Vagina (tissue), 2 donors: ENCODE results near the gene GAST. TPM values are rescaled to one million over a fixed set of nuclear protein-coding genes. Genes with fewer than 3 reads are reported as not detected.

ENCODE experiments used
- DNase-seq, 2 donors: peaks; one replicate each; pipeline ENCODE4 v3.0.0-alpha.2; 2017; ENCODE audit errors: extremely low spot score in 2 of 2
- H3K27ac ChIP-seq: fragments of 200-600 bp; sonication (generic); one replicate; pipeline ENCODE4 v1.5.1; 2019
- H3K27me3 ChIP-seq: fragments of 200-600 bp; sonication (generic); one replicate; pipeline ENCODE4 v1.5.1; 2019
- H3K36me3 ChIP-seq, 2 donors: fragments of 200-600 bp; sonication (generic); one replicate each; pipeline ENCODE4 v1.5.1; 2017 to 2019
- H3K4me1 ChIP-seq: fragments of 200-600 bp; sonication (generic); one replicate; pipeline ENCODE4 v1.5.1; 2019
- H3K4me3 ChIP-seq, 2 donors: fragments of 200-600 bp; sonication (generic); 1 replicate in 1 of 2; 2 replicates in 1 of 2; pipeline ENCODE4 v1.5.1; 2016 to 2019
- H3K9me3 ChIP-seq: fragments of 200-600 bp; sonication (generic); one replicate; pipeline ENCODE4 v1.5.1; 2019
- POLR2A ChIP-seq, 2 donors: fragments of 450-650 bp; IDR thresholded peaks; one replicate each; pipeline ENCODE4 v1.6.1; 2017; ENCODE audit warnings: antibody characterized with exemption in 2 of 2, mild to moderate bottlenecking in 2 of 2, moderate library complexity in 2 of 2
- POLR2AphosphoS5 ChIP-seq, 2 donors: sonication (generic); formaldehyde crosslinking; IDR thresholded peaks; one replicate each; pipeline ENCODE4 v1.9.0; 2017; ENCODE audit warnings: antibody characterized with exemption in 2 of 2, mild to moderate bottlenecking in 2 of 2, low read depth in 1 of 2; ENCODE audit not compliant: insufficient read depth in 1 of 2
- intact Hi-C: fragments of 100-400 bp; cut with DNase I; formaldehyde crosslinking; loops from one replicate; pipeline ENCODE4 v1.15.1; 2023
- total RNA-seq: library from RNA; depleted of rRNA; stranded (reverse); fragments of >200 nt; gene quantifications from one replicate; pipeline ENCODE4 v1.2.3, GENCODE V29; 2016
- TF ChIP-seq, protein P1 (sequence below), 3 experiments: fragments of 450-650 bp in 2 of 3; fragments of 200-600 bp in 1 of 3; sonication (generic) in 1 of 3; IDR thresholded peaks; one replicate each; pipeline ENCODE4 v1.5.1; 2017 to 2019; ENCODE audit warnings: antibody characterized with exemption in 3 of 3, mild to moderate bottlenecking in 2 of 3, moderate library complexity in 2 of 3

GAST gene
- total RNA-seq, 1 donor from 2014 or later: not detected

DNA sequence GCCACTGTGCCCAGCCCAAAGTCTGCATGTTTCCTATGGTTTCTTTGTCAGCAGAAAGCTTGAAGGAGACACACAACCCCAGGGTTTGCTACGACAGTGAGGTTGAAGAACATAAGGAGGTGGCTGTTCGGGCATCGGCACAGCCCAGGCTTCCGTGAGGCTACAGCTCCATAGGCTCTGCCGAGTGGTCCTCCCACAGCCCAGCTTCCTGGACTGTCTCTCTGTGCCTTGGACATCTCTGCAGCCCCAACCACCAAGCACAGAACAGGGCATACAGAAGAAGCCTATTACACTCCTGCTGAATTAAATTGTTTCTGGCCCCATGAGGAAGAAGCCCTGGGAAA lies 25.5 kb downstream of the GAST start:
- intact Hi-C loops: loop anchor here (5.0 kb wide), 1 partner anchor 65 kb away; no protein-coding TSS in a partner anchor
- Histone ChIP-seq H3K27me3 (no peaks in the 10 kb centered on the region), H3K36me3 (no peaks in the 10 kb centered on the region), H3K4me1 (peaks cover 28% of the 10 kb centered on the region), H3K4me3 (no peak overlapping the region), H3K9me3 (no peaks in the 10 kb centered on the region), H3K27ac (no peak overlapping the region)
- TF ChIP-seq POLR2AphosphoS5 (IDR thresholded peaks at IDR 0.05; ENCODE audit: insufficient read depth in 1 of 2, low read depth in 1 of 2) (no peak), POLR2A (IDR thresholded peaks at IDR 0.05) (no peak)
- TF ChIP-seq, protein P1, sequence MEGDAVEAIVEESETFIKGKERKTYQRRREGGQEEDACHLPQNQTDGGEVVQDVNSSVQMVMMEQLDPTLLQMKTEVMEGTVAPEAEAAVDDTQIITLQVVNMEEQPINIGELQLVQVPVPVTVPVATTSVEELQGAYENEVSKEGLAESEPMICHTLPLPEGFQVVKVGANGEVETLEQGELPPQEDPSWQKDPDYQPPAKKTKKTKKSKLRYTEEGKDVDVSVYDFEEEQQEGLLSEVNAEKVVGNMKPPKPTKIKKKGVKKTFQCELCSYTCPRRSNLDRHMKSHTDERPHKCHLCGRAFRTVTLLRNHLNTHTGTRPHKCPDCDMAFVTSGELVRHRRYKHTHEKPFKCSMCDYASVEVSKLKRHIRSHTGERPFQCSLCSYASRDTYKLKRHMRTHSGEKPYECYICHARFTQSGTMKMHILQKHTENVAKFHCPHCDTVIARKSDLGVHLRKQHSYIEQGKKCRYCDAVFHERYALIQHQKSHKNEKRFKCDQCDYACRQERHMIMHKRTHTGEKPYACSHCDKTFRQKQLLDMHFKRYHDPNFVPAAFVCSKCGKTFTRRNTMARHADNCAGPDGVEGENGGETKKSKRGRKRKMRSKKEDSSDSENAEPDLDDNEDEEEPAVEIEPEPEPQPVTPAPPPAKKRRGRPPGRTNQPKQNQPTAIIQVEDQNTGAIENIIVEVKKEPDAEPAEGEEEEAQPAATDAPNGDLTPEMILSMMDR (IDR thresholded peaks at IDR 0.05): no peak
- DNase-seq: no peak

DNA sequence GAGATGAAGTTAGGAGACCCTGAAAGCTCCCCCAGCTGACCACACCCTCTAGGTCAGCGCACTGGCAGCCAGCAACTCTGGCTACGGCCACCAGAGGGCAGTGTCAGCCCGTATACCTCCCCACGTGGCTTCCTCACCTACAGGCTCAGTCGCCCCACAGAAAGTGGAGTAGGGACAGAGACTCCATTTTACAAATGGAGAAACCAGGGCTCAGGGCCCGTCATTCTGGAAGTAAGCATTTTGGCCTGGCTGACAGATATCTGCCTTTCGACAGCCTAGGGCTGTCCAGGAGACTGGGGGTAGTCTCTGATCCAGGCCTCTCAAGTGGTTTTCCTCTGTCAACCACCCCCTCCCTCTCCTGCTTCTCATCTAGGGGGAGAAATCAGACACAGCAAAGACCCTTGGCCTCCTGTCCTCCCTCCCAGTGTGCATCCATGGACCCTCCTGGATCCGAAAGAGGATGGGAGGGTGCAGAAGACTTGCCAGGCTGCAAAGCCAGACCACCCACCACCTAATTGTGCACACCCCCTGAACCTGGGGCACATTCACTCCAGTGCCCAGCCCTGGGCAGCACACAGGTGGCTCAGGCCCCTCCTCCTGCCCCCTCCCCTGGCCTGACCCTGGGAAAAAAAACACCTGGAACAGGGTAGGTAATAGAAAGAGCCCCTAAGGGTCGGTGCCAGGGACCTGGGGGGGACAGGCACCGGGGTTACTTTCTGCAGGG lies 26.1 kb downstream of the GAST start:
- no peak for DNase-seq
- intact Hi-C loops: loop anchor here (5.0 kb wide), 1 partner anchor 64 kb away; no protein-coding TSS in a partner anchor

GRCh38 chr17:41738801-41739112 lies 26.6 kb downstream of the GAST start:
- Histone ChIP-seq H3K9me3 (no peaks in the 10 kb centered on the region), H3K27ac (no peak overlapping the region), H3K36me3 (no peaks in the 10 kb centered on the region), H3K27me3 (no peaks in the 10 kb centered on the region), H3K4me3 (no peak overlapping the region), H3K4me1 (peaks cover 23% of the 10 kb centered on the region)
- intact Hi-C loops: loop anchor here (5.0 kb wide), 1 partner anchor 64 kb away; no protein-coding TSS in a partner anchor
- no peak for DNase-seq
- TF ChIP-seq POLR2A (IDR thresholded peaks at IDR 0.05) (no peak), POLR2AphosphoS5 (IDR thresholded peaks at IDR 0.05; ENCODE audit: insufficient read depth in 1 of 2, low read depth in 1 of 2) (no peak)
- TF ChIP-seq, protein P1 (IDR thresholded peaks at IDR 0.05): no peak

More for the DNA sequence above, 26.1 kb downstream of the GAST start:
- Histone ChIP-seq H3K9me3 (no peaks in the 10 kb centered on the region), H3K4me1 (peaks cover 28% of the 10 kb centered on the region), H3K27ac (no peak overlapping the region), H3K27me3 (no peaks in the 10 kb centered on the region), H3K36me3 (no peaks in the 10 kb centered on the region), H3K4me3 (no peak overlapping the region)
- TF ChIP-seq, protein P1 (IDR thresholded peaks at IDR 0.05): peak; percentile 93 to 98 (median 98)
- TF ChIP-seq POLR2A (IDR thresholded peaks at IDR 0.05): no peak
- peak in 1 of 2 donors; percentile 50 for TF ChIP-seq POLR2AphosphoS5 (IDR thresholded peaks at IDR 0.05; ENCODE audit: insufficient read depth in 1 of 2, low read depth in 1 of 2)

GRCh38 chr17:41739661-41740352 lies 27.7 kb downstream of the GAST start:
- TF ChIP-seq POLR2A (IDR thresholded peaks at IDR 0.05) (no peak), POLR2AphosphoS5 (IDR thresholded peaks at IDR 0.05; ENCODE audit: insufficient read depth in 1 of 2, low read depth in 1 of 2) (no peak)
- TF ChIP-seq, protein P1 (IDR thresholded peaks at IDR 0.05): no peak
- intact Hi-C loops: loop anchor here (5.0 kb wide), 1 partner anchor 62 kb away; no protein-coding TSS in a partner anchor

DNA sequence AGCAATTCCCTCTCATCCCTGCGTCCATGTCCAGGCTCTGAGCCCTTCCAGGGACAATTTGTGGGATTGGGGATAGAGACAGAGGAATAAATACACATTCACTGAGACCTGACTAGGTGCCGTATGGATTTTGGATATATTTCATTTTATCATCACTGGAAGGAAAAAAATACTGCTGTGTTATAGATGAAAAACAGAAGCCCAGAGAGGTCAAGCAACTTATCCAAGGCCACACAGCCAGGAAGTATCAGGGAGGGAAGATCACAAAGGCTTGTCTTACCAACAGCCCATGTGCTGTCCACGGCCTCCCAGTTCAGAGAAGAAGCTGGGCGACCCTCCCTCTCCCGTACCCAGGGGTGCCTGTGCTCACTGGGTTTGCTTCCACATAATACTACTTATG lies 28.4 kb downstream of the GAST start:
- Histone ChIP-seq H3K27ac (no peak overlapping the region), H3K4me3 (no peak overlapping the region), H3K36me3 (no peaks in the 10 kb centered on the region), H3K4me1 (peaks cover 6% of the 10 kb centered on the region), H3K27me3 (no peaks in the 10 kb centered on the region), H3K9me3 (no peaks in the 10 kb centered on the region)
- TF ChIP-seq POLR2AphosphoS5 (IDR thresholded peaks at IDR 0.05; ENCODE audit: insufficient read depth in 1 of 2, low read depth in 1 of 2): no peak
- TF ChIP-seq, protein P1 (IDR thresholded peaks at IDR 0.05): no peak
- no peak for TF ChIP-seq POLR2A (IDR thresholded peaks at IDR 0.05)
- DNase-seq: no peak
- intact Hi-C loops: no loop called here

More at GRCh38 chr17:41739661-41740352, 27.7 kb downstream of the GAST start:
- Histone ChIP-seq H3K27me3 (no peaks in the 10 kb centered on the region), H3K4me3 (no peak overlapping the region), H3K36me3 (no peaks in the 10 kb centered on the region), H3K9me3 (no peaks in the 10 kb centered on the region), H3K27ac (no peak overlapping the region), H3K4me1 (peaks cover 13% of the 10 kb centered on the region)
- DNase-seq: no peak
